ENCODE measurements around the gene SP4.
"Not testable (repeated sequence)": the region's sequence is repeated elsewhere in the genome, so short reads cannot be mapped to it uniquely, and the experiment has no call there.

The SP4 gene

DNA sequence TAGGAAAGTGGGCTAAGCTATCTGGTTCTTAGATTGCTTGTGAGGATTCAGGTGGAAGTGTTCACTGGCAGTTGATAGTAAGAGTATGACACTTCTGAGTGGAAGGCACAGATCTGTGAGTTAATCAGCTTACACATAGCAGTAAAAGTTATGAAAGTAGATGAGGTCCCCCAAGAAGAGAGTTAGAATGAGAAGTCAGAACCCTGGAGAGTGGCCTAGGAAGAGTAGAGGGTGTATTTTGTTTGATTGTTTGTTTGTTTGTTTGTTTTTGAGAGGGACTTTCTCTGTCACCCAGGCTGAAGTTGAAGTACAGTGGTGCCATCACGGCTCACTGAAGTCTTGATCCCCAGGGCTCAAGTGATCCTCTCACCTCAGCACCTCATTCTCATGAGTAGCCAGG, 44.1 kb downstream of the SP4 start:
- ATAC-seq: peak; percentile 42

DNA sequence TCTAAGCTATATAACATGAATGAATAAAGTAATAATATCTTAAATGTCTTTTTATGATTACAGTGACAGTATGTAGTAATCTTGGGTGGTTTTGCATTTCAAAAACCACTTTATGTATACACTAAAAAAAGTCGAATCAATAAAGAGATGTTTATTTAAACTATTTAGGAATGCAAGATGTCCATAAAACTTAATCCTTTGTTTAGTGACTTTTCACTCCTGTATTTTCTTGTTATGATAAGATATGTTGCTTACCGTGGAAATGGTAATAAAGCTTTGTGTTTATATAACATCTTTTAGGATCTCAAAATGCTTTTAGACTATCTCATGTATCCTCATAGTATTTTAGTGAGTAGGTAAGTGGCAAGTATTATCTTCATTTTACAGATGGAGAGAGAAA, 48.5 kb downstream of the SP4 start:
- no peak for ATAC-seq
- peaks cover 40% of the 10 kb centered on the region for H3K4me1 Mint-ChIP-seq
- H3K9me3 Mint-ChIP-seq: no peaks in the 10 kb centered on the region
- H3K4me3 Mint-ChIP-seq: no peak overlapping the region
- no peak for DNase-seq (ENCODE audit: low spot score in 2 of 2)
- peaks cover 45% of the 10 kb centered on the region for H3K36me3 Mint-ChIP-seq
- H3K27ac Mint-ChIP-seq: no peak overlapping the region

More for the DNA sequence above, 44.1 kb downstream of the SP4 start:
- H3K4me3 Mint-ChIP-seq: no peak overlapping the region
- peaks cover 7% of the 10 kb centered on the region for H3K36me3 Mint-ChIP-seq
- peak overlapping the region; percentile 2 for H3K27ac Mint-ChIP-seq
- no peaks in the 10 kb centered on the region for H3K9me3 Mint-ChIP-seq
- peaks cover 26% of the 10 kb centered on the region for H3K4me1 Mint-ChIP-seq
- DNase-seq (ENCODE audit: low spot score in 2 of 2): no peak

DNA sequence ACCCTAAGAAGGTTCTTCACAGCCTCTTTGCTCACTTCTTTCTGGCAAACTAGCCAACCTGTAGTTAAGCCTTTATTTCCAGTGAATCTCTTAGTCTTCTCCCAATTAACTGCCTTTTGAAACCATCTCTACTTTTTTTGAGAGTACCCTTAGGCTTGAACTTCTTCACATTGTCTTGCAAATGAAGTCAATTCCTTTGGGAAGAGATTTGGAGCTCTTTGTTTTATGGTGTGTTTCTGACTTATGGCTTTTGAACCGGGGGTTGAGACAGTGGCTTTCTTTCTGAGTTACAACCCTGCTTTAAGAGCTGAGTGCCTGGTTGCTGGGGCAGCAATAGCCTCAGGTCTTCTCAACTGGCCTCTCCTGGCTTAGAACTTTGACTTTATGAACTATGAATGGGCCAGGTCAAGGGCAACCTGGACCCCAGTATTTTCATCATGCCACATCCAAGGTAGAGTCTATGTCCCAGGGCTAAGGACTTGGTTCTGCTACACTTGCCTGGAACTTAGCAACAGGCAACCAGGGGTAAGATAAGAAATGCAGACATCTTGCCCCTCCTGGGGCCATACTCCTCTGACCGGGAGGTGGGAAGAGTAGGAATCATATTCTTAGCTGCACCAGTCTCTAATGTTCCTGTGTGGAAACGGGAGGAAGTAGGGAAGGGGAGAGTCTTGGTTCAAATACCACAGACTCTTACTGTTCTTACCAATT, 53.0 kb downstream of the SP4 start:
- DNase-seq (ENCODE audit: low spot score in 2 of 2) (no peak), ATAC-seq (no peak)
- H3K9me3 Mint-ChIP-seq: no peaks in the 10 kb centered on the region
- H3K27ac Mint-ChIP-seq: peak overlapping the region; percentile 34
- peaks cover 21% of the 10 kb centered on the region for H3K4me1 Mint-ChIP-seq
- H3K36me3 Mint-ChIP-seq: peaks cover 77% of the 10 kb centered on the region
- H3K4me3 Mint-ChIP-seq: no peak overlapping the region

DNA sequence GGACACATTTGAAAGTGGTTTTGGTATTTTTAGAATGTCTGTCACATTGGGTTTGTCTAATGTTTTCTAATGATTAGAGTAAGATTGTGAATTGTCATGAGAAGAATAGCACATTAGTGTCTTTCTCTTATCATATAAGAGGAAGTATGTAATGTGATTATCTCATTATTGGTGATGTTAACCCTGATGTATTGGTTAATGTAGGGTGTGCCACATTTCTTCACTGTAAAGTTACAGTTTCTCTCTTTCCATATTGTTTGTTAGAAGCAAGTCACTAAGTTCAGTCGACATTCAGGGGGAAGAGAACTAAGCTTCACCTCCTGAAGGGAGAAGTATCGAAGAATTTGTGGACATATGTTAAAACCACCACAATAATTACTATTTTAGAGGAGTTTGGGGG, 58.6 kb downstream of the SP4 start:
- H3K36me3 Mint-ChIP-seq: peaks cover 69% of the 10 kb centered on the region
- peaks cover 7% of the 10 kb centered on the region for H3K9me3 Mint-ChIP-seq
- no peak overlapping the region for H3K4me3 Mint-ChIP-seq
- peaks cover 19% of the 10 kb centered on the region for H3K4me1 Mint-ChIP-seq
- ATAC-seq (no peak), DNase-seq (ENCODE audit: low spot score in 2 of 2) (no peak)
- no peak overlapping the region for H3K27ac Mint-ChIP-seq

DNA sequence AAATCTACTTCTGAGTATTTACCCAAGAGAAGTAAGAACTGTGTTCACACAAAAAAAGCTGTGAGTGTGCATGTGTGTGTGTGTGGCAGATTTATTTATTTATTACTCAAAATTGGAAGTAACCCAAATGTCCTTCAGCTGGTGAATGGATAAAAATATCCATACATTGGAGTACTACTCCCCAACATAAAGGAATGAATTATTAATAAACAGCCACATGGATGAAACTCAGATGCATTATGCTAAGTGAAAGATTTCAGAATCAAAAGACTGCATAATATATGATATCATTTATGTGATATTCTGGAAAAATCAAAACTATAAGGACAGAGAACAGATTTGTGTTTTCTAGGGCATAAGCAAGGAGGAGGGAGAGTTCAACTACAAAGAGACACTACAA, 67.8 kb downstream of the SP4 start:
- H3K9me3 Mint-ChIP-seq: peaks cover 18% of the 10 kb centered on the region

DNA sequence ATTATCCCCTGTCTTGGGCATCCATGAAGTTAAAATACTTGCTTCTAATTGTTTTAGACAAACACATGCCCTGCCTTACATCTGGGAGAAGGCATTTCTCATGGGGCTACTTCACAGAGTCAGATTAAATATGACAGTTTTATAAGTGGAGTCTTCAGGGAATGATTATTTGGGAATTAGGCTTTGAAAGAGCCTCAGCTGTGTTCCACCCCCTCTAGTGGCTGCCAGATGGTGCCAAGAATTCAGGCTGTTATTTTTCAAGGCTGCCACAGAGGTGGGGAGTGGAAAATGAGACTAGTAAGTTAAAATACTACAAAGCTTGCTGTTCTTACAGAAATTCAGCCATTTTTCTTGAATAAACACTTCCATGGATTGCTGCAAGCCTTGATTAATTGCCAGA, 69.2 kb downstream of the SP4 start:
- peaks cover 5% of the 10 kb centered on the region for H3K4me1 Mint-ChIP-seq

More for the DNA sequence above, 67.8 kb downstream of the SP4 start:
- DNase-seq (ENCODE audit: low spot score in 2 of 2) (no peak), ATAC-seq (no peak)
- Mint-ChIP-seq H3K4me3 (no peak overlapping the region), H3K27ac (no peak overlapping the region), H3K4me1 (peaks cover 5% of the 10 kb centered on the region), H3K36me3 (peaks cover 24% of the 10 kb centered on the region)

DNA sequence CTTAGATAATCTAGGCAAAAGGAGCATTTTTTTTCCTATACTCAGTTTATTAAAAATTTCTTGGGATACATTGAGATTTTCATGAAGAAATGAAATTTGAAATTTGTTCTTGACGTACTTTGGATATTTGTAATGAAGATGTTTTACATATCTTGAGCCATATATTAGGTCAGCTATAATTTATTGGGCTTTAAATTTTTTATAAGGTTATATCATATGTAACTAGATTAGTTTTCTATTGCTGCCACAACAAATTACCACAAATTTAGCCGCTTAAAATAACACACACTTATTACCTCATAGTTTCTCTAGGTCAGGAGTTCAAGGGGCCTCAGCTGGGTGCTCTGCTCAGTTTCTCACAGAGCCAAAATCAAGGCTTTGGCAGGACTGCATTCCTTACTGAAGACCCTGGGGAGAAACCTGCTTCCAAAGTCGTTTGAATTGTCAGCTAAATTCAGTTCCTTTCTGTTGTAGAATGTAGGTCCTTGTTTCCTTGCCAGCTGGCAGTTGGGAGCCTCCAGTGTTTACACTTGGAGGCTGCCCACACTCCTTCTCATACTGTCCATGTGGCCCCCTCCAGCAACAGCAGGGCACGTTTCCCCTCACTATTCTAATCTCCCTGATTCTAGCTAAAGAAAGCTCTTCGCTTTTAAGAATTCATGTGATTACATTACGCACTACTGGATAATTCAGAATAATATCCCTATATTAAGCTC, 72.4 kb downstream of the SP4 start:
- Mint-ChIP-seq H3K36me3 (peaks cover 7% of the 10 kb centered on the region), H3K9me3 (peaks cover 3% of the 10 kb centered on the region), H3K4me1 (peaks cover 19% of the 10 kb centered on the region), H3K4me3 (no peak overlapping the region), H3K27ac (no peak overlapping the region)
- DNase-seq (ENCODE audit: low spot score in 2 of 2) (no peak), ATAC-seq (no peak)

More for the DNA sequence above, 69.2 kb downstream of the SP4 start:
- ATAC-seq (no peak), DNase-seq (ENCODE audit: low spot score in 2 of 2) (no peak)
- Mint-ChIP-seq H3K27ac (no peak overlapping the region), H3K36me3 (peaks cover 12% of the 10 kb centered on the region), H3K9me3 (peaks cover 6% of the 10 kb centered on the region), H3K4me3 (no peak overlapping the region)

DNA sequence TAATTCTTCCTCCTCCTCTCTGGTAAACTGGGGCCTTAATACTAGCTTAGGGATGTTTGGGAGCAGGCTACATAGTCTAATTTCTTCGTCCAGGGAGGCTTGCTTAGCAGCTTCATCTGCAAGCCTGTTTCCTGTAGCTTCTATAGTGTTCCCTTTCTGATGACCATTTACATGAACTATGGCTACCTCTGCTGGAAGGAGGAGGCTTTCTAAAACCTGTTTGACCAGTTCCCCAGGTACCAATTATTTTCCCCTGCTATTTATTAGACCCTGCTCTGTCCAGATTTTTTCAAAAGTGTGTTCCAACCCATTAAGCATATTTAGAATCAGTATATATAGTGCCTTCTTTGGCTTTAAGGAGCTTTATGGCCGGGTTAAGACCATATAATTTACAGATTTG, 76.1 kb downstream of the SP4 start:
- peaks cover 22% of the 10 kb centered on the region for H3K4me1 Mint-ChIP-seq
- no peak for DNase-seq (ENCODE audit: low spot score in 2 of 2)

DNA sequence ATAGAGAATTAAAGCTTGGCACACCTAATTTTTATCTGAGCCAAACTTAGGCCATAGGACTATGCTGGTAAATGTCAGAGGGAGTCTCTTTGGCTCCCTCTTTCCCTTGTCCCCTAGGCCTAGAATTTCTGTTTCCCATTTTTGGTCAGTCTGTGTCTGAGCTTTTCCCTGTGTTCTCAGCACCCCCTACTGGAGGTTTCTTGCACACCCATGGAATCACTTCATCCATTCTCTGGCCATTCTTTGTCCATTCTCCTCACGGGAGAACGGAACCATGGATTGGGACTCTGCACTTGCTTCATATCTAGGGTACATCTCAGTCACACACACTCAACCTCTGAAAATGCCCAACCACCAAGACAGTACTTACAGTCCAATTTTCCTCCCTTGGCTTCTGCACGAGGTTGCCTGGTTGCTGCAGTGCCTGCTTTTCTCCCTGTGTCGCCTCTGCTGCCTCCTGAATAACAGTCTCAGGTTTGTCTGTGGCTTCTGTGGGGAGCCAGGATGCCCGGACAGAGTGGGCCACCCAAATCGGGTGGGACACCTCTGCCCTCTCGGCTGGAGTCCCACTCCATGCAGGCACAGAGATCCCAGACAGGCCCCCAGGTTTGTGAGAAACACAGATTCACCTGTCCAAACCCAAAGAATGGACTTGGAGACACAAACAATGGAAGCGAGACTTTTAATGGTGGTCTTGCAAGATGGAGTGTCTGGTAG, 79.9 kb downstream of the SP4 start:
- Mint-ChIP-seq H3K4me3 (no peak overlapping the region), H3K27ac (peak overlapping the region; percentile 70), H3K4me1 (peaks cover 16% of the 10 kb centered on the region), H3K36me3 (peaks cover 53% of the 10 kb centered on the region), H3K9me3 (peaks cover 13% of the 10 kb centered on the region)
- ATAC-seq (peak; percentile 37), DNase-seq (ENCODE audit: low spot score in 2 of 2) (peak in 1 of 2 donors; percentile 11)

More for the DNA sequence above, 76.1 kb downstream of the SP4 start:
- Mint-ChIP-seq H3K27ac (peak overlapping the region; percentile 68), H3K4me3 (no peak overlapping the region), H3K36me3 (peaks cover 15% of the 10 kb centered on the region), H3K9me3 (peaks cover 13% of the 10 kb centered on the region)
- ATAC-seq: no peak

DNA sequence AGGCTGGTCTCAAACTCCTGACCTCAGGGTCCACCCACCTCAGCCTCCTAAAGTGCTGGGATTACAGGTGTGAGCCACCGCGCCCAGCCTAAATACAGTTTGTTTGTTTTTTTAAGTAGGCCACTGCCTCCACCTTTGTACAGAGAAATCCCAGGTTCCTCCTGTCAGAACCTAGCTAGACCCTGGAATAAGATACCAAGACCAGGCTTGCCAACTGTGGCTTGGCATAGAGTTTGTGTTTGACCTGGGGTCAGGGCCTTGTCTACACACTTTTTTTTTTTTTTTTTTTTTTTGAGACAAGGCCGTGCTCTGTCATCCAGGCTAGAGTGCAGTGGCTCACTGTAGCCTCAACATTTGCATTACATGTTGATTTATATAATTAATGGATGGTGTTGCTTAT, 80.7 kb downstream of the SP4 start:
- no peak for DNase-seq (ENCODE audit: low spot score in 2 of 2)
- no peak overlapping the region for H3K4me3 Mint-ChIP-seq
- no peak for ATAC-seq
- H3K36me3 Mint-ChIP-seq: peaks cover 58% of the 10 kb centered on the region
- no peak overlapping the region for H3K27ac Mint-ChIP-seq
- peaks cover 11% of the 10 kb centered on the region for H3K4me1 Mint-ChIP-seq
- H3K9me3 Mint-ChIP-seq: peaks cover 13% of the 10 kb centered on the region

DNA sequence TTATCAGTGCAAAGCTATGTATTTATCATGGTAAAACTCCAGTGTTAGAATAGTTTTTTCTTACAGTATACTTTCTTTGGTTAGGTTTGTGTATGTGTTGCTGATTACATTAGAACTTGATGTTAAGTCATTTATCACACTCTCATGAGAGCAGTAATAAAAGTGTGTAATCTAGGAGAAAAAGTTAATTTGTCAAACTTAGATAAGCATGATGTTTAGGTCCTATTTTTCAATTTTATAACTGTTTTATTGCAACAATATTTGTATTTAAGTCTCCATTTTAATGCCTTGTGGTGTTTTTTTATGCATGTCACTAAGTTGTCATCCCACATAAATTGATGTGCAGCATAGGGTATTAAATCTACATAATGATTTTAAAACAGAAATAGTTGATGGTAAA, 86.2 kb downstream of the SP4 start:
- Mint-ChIP-seq H3K9me3 (no peaks in the 10 kb centered on the region), H3K4me3 (no peak overlapping the region), H3K27ac (no peak overlapping the region), H3K36me3 (peaks cover 50% of the 10 kb centered on the region), H3K4me1 (no peaks in the 10 kb centered on the region)
- no peak for ATAC-seq
- DNase-seq (ENCODE audit: low spot score in 2 of 2): no peak

DNA sequence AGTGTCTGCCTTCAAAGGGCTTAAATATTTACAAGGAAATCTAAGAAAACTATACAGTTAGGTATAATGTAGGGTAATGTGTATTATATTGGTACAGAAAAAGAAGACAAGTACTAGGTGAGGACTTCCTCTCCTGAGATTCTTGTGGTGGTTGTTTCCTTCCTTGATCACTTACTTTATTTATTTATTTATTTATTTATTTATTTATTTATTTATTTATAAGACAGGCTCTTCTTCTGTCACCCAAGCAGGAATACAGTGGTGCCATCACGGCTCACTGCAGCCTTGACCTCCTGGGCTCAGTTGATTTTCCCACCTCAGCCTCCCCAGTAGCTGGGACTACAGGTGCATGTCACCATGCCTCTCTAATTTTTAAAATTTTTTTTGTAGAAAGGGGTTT, 96.8 kb downstream of the SP4 start:
- no peak overlapping the region for H3K4me3 Mint-ChIP-seq
- no peaks in the 10 kb centered on the region for H3K9me3 Mint-ChIP-seq
- ATAC-seq: no peak
- no peaks in the 10 kb centered on the region for H3K4me1 Mint-ChIP-seq
- DNase-seq (ENCODE audit: low spot score in 2 of 2): no peak
- H3K36me3 Mint-ChIP-seq: no peaks in the 10 kb centered on the region
- H3K27ac Mint-ChIP-seq: no peak overlapping the region

DNA sequence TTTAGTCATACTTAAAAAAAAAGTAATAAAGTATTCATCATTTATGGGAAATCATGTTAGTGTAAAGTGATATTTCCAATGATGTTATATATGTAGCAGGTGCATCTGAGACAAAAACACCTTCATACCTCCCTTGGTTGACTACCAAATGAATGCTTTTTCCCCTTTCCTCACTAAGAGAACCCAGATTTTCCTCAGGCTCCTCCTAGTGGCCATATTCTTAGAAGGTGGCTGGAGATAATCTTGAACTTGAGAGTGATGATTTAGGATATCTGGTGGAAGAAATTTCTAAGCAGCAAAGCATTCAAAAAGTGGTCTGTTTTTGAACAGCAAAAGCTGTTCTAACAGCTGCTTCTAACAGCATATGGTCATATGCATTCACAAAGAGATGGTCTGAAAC, 98.1 kb downstream of the SP4 start:
- Mint-ChIP-seq H3K27ac (no peak overlapping the region), H3K4me1 (no peaks in the 10 kb centered on the region), H3K4me3 (no peak overlapping the region), H3K9me3 (no peaks in the 10 kb centered on the region), H3K36me3 (no peaks in the 10 kb centered on the region)
- ATAC-seq (no peak), DNase-seq (ENCODE audit: low spot score in 2 of 2) (no peak)

DNA sequence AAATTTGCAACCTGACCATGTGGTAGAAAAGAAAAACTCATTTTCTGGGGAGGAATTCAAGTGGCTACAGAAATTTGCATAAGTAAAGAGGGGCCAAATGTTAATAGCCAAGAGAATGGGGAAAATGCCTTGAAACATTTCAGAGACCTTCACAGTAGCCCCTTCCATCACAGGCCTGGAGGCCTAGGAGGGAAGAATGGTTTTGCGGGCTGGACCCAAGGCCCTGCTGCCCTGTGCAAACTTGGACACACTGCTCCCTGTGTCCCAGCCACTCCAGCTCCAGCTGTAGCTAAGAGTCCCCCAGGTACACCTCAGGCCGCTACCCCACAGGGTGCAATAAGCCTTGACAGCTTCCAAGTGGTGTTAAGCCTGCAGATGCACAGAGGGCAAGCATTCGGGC, 98.6 kb downstream of the SP4 start:
- Mint-ChIP-seq H3K27ac (no peak overlapping the region), H3K9me3 (no peaks in the 10 kb centered on the region), H3K4me1 (no peaks in the 10 kb centered on the region)

DNA sequence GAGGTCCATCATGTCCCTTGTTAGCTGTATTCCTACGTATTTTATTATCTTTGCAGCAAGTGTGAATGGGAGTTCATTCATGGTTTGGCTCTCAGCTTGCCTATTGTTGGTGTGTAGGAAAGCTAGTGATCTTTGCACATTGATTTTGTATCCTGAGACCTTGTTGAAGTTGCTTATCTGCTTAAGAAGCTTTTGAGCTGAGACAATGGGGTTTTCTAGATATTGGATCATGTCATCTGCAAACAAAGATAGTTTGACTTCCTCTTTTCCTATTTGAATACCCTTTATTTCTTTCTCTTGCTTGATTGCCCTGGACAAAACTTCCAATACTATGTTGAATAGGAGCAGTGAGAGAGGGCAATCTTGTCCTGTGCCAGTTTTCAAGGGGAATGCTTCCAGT, 104.6 kb downstream of the SP4 start:
- not testable (repeated sequence) for H3K4me1 Mint-ChIP-seq; H3K4me3 Mint-ChIP-seq; H3K27ac Mint-ChIP-seq; DNase-seq (ENCODE audit: low spot score in 2 of 2); ATAC-seq; H3K36me3 Mint-ChIP-seq; H3K9me3 Mint-ChIP-seq

More for the DNA sequence above, 98.6 kb downstream of the SP4 start:
- Mint-ChIP-seq H3K4me3 (no peak overlapping the region), H3K36me3 (no peaks in the 10 kb centered on the region)
- ATAC-seq (no peak), DNase-seq (ENCODE audit: low spot score in 2 of 2) (no peak)

All from stimulated activated effector memory CD8-positive, alpha-beta T cell treated with anti-CD3 and anti-CD28 coated beads, Interleukin-12 subunit alpha, Interleukin-12 subunit beta, amount 100 ng/mL, for 72 hours (primary cell).